ENCODE results near the gene OR2T11.
"Not testable (repeated sequence)": the region's sequence is repeated elsewhere in the genome, so short reads cannot be mapped to it uniquely, and the experiment has no call there.

The OR2T11 gene

DNA sequence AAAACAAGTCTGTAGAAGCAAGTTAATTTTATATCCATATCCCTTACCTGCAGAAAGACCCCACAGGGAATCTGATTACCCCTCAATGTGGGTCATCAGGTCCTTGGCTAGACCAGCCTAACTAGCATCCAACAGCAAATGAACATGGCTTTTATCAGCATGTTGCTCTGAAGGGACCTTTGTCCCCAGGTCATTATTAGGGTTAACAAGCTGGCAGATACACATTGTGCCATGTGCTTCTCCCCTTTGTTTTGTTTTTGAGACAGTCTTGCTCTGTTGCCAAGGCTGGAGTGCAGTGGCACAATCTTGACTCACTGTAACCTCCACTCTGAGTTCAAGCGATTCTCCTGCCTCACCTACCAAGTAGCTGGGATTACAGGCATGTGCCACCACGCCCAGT lies at the start of gene OR2T11:
OR2T11 (minus strand) TSS at position 101 of the 400 bp plus-strand sequence. CDS start 7,963 bp downstream, outside the sequence.
- DNase-seq (ENCODE audit: low read depth), result not testable (repeated sequence)

DNA sequence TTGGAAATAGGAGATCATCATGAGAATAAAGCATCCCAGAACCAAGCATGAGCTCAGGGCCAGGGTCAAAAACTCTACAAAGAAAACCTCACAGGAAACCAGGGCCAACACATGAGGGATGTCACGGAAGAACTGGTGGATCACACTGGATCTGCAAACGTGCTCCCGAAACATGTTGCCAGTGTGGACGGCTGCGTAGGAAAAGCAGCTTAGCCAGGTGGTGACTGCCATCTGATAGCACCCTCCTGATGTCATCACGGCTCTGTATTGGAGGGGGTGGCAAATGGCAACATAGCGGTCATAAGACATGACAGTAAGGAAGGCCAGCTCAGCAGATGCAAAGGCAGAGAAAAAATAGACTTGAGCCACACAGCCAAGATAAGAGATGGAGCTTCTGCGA lies 46.8 kb upstream of the OR2T11 start:
- DNase-seq (ENCODE audit: low read depth), result no peak

DNA sequence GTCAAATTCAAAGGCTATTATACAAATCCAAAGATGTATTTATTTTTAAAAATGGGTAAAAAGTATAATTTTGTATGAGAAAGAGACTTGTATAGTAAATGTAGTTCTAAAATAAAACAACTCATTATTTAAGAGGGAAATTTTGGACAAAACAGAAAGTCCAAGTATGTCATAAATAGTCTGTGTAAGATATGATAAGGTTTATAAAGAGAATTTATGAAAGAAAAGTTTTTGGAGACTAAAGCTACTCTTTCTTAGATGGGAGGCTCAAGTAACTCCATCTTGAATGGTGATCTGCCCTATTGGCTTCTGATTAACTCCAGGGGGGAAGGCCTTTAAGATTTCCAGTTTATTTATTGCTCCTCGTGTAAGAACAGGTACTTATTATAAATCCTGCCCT lies 35.1 kb upstream of the OR2T11 start:
- no peak for DNase-seq (ENCODE audit: low read depth)

- not testable (repeated sequence) for DNase-seq (ENCODE audit: low read depth)
Measured at GRCh38 chr1:248663453-248664328, 28.8 kb upstream of the OR2T11 start.

DNA sequence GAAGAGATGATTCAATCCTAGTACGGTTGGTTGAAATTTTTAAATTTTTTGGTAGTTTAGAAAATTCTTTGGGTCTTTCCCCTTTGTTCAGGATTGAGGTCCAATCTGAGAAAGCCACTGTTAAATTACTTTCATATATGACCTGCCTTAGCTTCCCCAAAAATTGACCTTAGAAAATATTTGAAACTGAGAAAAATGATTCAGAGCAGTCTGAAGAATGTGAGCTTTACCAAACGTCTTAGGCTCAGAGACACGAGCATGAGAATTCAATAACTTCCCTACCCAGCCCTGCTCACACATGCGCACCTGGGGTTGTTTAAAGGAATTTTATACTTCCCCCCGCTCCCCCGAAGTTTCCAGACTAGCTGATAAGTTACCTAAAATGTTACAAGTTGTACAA lies 21.9 kb upstream of the OR2T11 start:
- DNase-seq (ENCODE audit: low read depth), result not testable (repeated sequence)

GRCh38 chr1:248655354-248655753 lies 20.5 kb upstream of the OR2T11 start, which contains the start of gene OR2T27:
OR2T27 (minus strand) TSS chr1:248655528; CDS start chr1:248650884, 4,644 bp downstream.
- not testable (repeated sequence) for DNase-seq (ENCODE audit: low read depth)

- not testable (repeated sequence) for DNase-seq (ENCODE audit: low read depth)
Measured at GRCh38 chr1:248648770-248649536, 14.1 kb upstream of the OR2T11 start.

DNA sequence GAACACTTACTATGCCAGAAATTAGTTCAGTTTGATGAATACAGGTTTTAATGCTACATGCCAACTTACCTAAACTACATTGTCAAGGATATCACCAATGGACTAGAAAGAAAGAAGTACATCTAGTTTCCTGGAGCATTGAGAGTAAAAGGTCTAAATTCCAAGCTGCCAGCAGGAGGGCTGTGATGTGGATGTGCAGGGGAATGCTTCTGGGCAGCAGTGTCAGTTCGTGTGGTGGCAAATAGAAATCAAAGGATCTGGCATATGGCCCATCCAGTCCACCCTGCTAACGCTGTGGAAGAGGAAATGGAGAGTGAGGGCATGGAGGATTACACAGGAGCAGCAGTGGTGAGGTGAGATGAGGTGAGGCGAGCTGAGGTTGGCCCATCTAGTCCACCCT lies 10.3 kb upstream of the OR2T11 start, which contains the start of gene OR2T35:
OR2T35 (minus strand) TSS at position 101 of the 400 bp plus-strand sequence. CDS start 6,020 bp downstream, outside the sequence.
- not testable (repeated sequence) for DNase-seq (ENCODE audit: low read depth)

DNA sequence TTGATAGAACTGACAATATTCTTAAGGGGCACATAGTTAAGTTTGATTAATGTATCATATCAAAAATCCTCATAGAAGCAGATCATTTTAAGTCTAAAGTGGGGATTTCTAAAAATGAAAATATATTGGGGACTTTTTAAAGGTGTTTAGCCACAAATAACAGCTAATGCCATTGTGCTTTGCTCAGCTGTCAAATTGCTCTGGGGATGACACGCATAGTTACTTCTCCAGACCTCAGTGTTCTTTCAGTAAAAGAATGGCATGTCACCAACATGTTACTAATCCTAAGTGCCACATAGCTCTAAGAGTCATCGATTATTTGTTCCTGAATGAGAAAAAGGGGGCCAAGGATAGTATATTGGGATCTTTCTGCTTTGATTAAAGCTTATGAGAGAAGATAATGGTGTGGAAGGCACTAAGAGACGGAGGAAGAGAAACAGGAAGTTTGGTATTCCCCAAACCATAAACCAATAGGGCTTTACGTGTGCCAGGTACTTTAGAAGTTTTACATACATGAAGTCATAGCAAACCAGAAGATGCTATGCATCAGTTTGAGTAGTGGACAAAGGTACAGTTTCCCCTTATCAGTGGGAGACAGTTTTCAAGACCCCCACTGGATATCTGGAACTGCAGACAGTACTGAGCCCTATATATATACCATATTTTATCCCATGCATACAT lies 8.2 kb upstream of the OR2T11 start:
- not testable (repeated sequence) for DNase-seq (ENCODE audit: low read depth)

DNA sequence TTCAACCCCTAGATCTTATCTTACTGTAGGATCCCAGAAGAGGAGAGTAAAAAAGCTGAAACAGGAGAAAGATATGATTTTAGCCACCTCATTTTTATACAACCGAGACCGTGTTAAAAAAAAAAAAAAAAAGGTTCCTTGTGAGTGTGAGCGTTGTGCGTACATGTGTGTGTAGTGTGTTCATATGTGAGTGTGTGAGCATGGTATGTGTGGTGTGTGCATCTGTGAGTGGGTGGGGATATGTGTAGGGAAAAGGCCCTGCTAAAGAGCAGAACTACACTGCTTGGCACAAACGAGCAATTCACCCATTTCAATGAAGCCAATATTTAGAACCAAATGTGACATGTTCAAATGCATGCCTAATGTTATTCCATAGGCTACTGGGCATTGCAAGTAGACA lies 6.7 kb upstream of the OR2T11 start:
- DNase-seq (ENCODE audit: low read depth), result not testable (repeated sequence)

- DNase-seq (ENCODE audit: low read depth), result not testable (repeated sequence)
Measured at GRCh38 chr1:248640906-248641305, 6.0 kb upstream of the OR2T11 start.

DNA sequence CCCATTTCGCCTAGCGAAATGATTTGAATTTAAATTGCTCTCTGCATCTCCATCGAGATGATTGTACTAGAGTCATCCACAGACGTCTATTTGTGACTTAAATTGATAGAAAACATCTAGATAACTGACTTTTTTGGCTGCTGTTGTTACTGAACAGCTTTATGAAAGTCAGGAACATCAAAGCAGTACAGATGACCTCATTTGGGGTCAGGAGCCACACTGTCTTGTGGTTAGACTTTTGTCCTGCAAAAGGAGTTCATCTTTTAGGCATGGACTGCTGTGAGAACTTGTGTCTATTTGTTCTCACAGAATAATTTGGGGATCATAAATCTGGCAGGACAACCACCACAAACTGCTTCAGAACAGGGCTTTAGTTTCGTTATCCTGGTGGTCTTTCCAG lies 4.8 kb upstream of the OR2T11 start:
- DNase-seq (ENCODE audit: low read depth), result not testable (repeated sequence)

GRCh38 chr1:248636612-248637011 lies 1.7 kb upstream of the OR2T11 start:
- DNase-seq (ENCODE audit: low read depth), result not testable (repeated sequence)

DNA sequence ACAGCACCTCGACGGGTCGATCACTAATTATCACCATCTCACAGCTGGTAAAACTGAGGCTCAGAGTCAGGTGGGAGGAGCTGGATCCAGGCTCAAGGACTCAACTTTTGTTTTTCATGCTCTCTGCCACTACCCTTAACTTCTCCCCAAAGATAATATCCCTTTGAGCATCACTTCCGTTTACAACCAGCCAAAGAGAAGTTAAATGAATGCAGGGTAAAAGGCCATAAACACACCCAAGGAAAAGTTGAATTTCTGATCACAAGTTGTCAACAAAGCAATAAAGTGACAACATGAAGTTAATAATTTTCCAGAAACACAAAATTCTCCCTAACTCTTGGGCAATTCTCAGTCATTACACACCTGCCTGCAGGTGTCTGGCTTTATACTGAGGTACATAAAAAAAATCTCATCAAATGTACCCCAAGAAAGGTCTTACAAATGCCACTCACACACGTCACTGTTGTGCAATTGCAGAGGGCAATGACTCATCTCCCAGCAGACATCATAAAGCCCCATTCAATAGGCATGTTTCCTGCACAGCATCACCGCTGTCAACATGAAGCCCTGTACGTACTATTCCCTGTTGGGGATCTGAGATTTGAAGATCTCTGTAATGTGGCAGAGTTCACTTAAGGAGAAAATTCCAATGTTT lies 3.4 kb downstream of the OR2T11 start:
- no peak for DNase-seq (ENCODE audit: low read depth)

- DNase-seq (ENCODE audit: low read depth), result no peak
Measured at GRCh38 chr1:248630551-248630950, 4.3 kb downstream of the OR2T11 start.

DNA sequence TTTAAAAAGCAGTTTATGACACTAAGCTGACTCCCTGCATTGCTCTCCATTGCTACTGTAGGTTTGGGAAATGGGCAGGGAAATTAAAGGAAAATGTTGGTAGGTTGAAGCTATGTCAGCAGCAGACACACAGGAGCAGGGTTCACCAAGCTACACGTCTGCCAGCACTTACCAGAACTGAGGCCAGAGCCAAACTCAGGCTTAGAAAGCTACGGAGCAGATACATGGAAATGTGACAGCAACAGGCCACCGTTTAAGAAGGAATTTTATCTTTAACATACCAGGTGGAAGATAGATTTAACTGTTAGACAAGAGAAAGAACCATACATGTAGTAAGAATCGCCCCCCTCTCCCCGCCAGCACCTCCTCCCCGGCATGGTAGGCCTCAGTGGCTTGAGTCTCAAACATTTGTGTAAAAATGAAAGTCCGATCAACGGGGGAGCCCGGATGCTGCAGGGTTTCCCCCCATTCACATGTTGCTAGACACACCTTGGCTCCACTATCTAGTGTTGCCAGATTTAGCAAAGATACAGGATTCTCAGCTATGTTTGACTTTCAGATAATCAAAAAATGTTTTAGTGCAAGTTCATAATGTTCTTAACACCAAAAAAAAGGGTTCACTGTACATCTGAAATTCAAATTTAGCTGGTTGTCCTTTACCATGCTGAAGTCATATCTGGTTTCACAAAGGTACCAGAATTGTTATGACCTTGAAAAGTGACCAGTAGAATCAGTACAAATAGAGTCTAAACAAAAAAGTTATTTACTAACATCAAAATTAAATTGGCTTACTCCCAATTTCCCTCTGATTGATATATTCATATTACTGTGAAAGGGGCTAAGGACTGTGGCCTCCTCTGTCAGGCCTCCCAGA lies 6.7 kb downstream of the OR2T11 start:
- no peak for DNase-seq (ENCODE audit: low read depth)

DNA sequence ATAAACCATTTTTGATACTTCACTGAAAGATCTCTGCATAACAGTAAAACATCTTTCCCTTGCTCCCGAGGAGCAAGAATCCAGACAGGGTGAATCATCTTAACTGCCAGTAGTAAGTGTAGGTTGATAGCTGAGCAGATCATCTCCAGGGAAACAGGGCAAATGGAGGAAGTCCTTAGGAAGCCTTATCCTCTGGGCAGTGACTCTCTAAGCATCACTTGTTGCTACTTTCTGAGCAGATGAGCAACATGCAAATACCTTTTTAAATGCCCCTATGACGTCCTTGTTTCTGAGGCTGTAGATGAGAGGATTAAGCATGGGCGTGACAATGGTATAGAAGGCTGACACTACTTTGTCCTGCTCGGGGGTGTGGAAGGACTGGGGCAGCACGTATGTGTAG lies 8.9 kb downstream of the OR2T11 start:
- no peak for DNase-seq (ENCODE audit: low read depth)

GRCh38 chr1:248625166-248625565 lies 9.7 kb downstream of the OR2T11 start:
- DNase-seq (ENCODE audit: low read depth), result no peak

DNA sequence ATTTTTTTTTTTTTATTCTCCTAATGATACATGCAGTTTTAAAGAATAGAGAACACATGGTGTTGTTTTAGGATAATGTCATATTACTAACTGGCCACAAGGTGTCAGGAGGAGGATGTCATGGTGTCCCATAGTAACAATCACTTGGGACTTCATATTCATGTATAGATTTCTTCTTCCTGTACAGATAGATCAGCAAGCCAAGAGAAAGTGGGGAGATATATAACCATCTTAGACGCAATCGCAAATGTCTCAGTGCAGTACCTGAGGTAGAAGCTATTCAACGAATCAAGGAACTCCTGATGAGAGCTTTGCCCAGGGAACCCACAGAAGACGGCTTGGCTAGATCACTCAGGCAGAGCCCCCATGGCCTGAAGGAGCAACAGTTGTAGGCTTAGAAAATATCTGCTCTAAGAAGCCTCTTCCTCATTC lies 12.3 kb downstream of the OR2T11 start:
- peak; percentile 54 for DNase-seq (ENCODE audit: low read depth)

GRCh38 chr1:248621770-248622169 lies 13.1 kb downstream of the OR2T11 start:
- no peak for DNase-seq (ENCODE audit: low read depth)
